ENCODE measurements around the gene ADCY9.
A peak's percentile ranks its signal among the peaks of the same experiment; 100 is the strongest.

ADCY9 gene

GRCh38 chr16:3974751-3975150 is 141.5 kb downstream of the ADCY9 start:
- DNase-seq (ENCODE audit: low read depth) = no peak
- TF ChIP-seq CTCF (IDR thresholded peaks at IDR 0.05; ENCODE audit: low read depth, low read length, missing control alignments) = no peak
- H3K4me3 ChIP-seq (ENCODE audit: low read depth, low read length) = no peak overlapping the region
- in situ Hi-C loops (cut with HindIII; ENCODE audit: low sequenced_read_pairs) = no loop called here

GRCh38 chr16:3971706-3972105 is 144.5 kb downstream of the ADCY9 start:
- TF ChIP-seq CTCF (IDR thresholded peaks at IDR 0.05; ENCODE audit: low read depth, low read length, missing control alignments) = no peak
- DNase-seq (ENCODE audit: low read depth) = no peak
- in situ Hi-C loops (cut with HindIII; ENCODE audit: low sequenced_read_pairs) = no loop called here
- no peak overlapping the region for H3K4me3 ChIP-seq (ENCODE audit: low read depth, low read length)

GRCh38 chr16:3971261-3971660 is 145.0 kb downstream of the ADCY9 start:
- H3K4me3 ChIP-seq (ENCODE audit: low read depth, low read length) = no peak overlapping the region
- peak; percentile 55 for DNase-seq (ENCODE audit: low read depth)
- no peak for TF ChIP-seq CTCF (IDR thresholded peaks at IDR 0.05; ENCODE audit: low read depth, low read length, missing control alignments)
- in situ Hi-C loops (cut with HindIII; ENCODE audit: low sequenced_read_pairs) = no loop called here

- TF ChIP-seq CTCF (IDR thresholded peaks at IDR 0.05; ENCODE audit: low read depth, low read length, missing control alignments) = no peak
- DNase-seq (ENCODE audit: low read depth) = no peak
- H3K4me3 ChIP-seq (ENCODE audit: low read depth, low read length) = no peak overlapping the region
- in situ Hi-C loops (cut with HindIII; ENCODE audit: low sequenced_read_pairs) = no loop called here
These were observed 147.7 kb downstream of the ADCY9 start for GRCh38 chr16:3968551-3968950.

GRCh38 chr16:3966681-3967080 is 149.6 kb downstream of the ADCY9 start:
- no peak for DNase-seq (ENCODE audit: low read depth)
- in situ Hi-C loops (cut with HindIII; ENCODE audit: low sequenced_read_pairs) = no loop called here
- H3K4me3 ChIP-seq (ENCODE audit: low read depth, low read length) = no peak overlapping the region
- TF ChIP-seq CTCF (IDR thresholded peaks at IDR 0.05; ENCODE audit: low read depth, low read length, missing control alignments) = no peak

- in situ Hi-C loops (cut with HindIII; ENCODE audit: low sequenced_read_pairs) = no loop called here
- TF ChIP-seq CTCF (IDR thresholded peaks at IDR 0.05; ENCODE audit: low read depth, low read length, missing control alignments) = no peak
- no peak for DNase-seq (ENCODE audit: low read depth)
- H3K4me3 ChIP-seq (ENCODE audit: low read depth, low read length) = no peak overlapping the region
These were observed 150.3 kb downstream of the ADCY9 start for GRCh38 chr16:3965781-3966582.

Measured in astrocyte of the cerebellum (primary cell).